Measurements from ENCODE around the gene ANAPC5.

GRCh38 chr12:121400332-121401139 is 48.3 kb upstream of the ANAPC5 start:
- no peak for TF ChIP-seq CTCF (IDR thresholded peaks at IDR 0.05; ENCODE audit: insufficient read depth, low read length, poor library complexity, severe bottlenecking)
- TF ChIP-seq EZH2phosphoT487 (conservative IDR thresholded peaks at IDR 0.05; ENCODE audit: low read length) = no peak

All from SU-DHL-6 (cell line).